ENCODE data around the gene COPB2. TPM values are rescaled to one million over a fixed set of nuclear protein-coding genes. Genes with fewer than 3 reads are reported as not detected.
A peak's percentile ranks its signal among the peaks of the same experiment; 100 is the strongest.

Gene COPB2
- total and polyA plus RNA-seq, 2 experiments from 2014 or later, result 181 to 198 TPM

DNA sequence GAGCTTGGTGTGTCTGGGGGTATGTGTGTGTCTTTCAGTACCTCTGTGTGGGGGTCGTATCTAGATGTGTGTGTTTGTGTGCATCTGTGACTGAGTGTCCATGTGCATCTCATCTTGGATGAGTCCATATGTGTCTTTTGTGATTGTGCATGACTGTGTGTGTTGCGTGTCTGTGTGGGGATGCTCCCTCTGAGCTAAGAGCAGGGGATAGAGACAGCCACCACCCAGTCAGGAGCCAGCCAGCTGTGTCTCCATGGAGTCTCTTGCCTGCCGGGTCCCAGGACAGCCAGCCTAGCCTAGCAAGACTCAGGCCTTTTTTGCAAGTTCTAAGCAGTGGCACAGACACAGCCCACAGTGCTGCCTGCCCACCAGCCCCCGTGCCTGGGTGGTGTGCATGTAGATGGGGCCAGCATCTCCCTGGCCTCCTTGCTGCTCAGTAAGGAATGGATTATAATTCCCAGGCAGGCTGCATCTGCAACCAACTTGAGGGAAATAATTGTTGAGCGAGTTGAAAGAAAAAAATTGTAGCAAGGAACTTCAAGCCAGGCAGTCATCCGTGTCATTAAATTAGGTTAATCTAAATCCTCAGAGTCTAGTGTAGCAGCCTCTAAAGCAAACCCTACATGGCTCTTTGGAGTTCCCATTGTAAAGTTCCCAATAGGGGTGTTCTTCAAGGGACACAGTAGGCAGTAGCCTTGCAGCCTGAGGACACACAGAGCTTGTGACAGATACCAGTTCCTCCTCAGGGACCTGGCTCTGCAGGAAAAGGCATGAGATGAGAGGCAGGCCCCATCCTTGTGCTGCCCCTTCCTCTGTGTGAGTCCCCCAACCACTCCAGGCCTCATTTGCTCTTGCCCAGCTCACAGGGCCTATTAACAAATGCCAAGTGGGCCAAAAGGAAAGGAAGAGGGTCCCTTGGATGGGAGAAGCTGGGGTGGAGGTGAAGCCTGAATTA lies 81.6 kb downstream of the COPB2 start:
- TF ChIP-seq EZH2 (IDR thresholded peaks at IDR 0.05; ENCODE audit: insufficient read depth, poor library complexity, severe bottlenecking) (no peak), EZH2phosphoT487 (IDR thresholded peaks at IDR 0.05; ENCODE audit: insufficient read depth, low read depth) (no peak)

More for the DNA sequence above, 81.6 kb downstream of the COPB2 start:
- WGBS, 2 experiments (ENCODE audit: low coverage in 1 of 2, low lambda C conversion rate in 2 of 2, missing lambda C conversion rate in 2 of 2), result 48% methylated on average over 6 of the region's 6 CpGs
- Histone ChIP-seq H3K79me2 (ENCODE audit: insufficient read depth) (no peaks in the 10 kb centered on the region), H3K4me3 (no peak overlapping the region), H3K9me2 (ENCODE audit: insufficient read depth) (no peaks in the 10 kb centered on the region), H3F3A (ENCODE audit: insufficient read depth) (peaks cover 52% of the 10 kb centered on the region), H3K4me2 (ENCODE audit: unreplicated experiment) (peak overlapping the region; percentile 7), H3K9me3 (ENCODE audit: low read depth) (no peaks in the 10 kb centered on the region), H3K9ac (no peak overlapping the region), H4K20me1 (ENCODE audit: insufficient read depth) (no peaks in the 10 kb centered on the region), H3K27me3 (replicated peaks; ENCODE audit: insufficient read depth) (no peaks in the 10 kb centered on the region), H3K4me1 (ENCODE audit: insufficient read depth) (peaks cover 73% of the 10 kb centered on the region), H2AFZ (no peak overlapping the region), H3K27ac (no peak overlapping the region), H3K36me3 (ENCODE audit: low read depth) (no peaks in the 10 kb centered on the region)
- in situ Hi-C loops (cut with MboI), result no loop called here
- DNase-seq, result no peak

Small RNAs within 50 kb of the gene (small RNA-seq; reads per million reads assigned to genes)
- not detected for gene RF00026 (ENCODE audit: low read depth, low replicate concordance)

Other genes with a start within 250 kb of the COPB2 start
- 62.5 and 63.5 TPM in 2 replicates for gene MRPS22, start 45.6 kb downstream of the COPB2 start, total RNA-seq (2014; rRNA removed; shearing (Covaris generic))
- 63.2 and 67.2 TPM in 2 replicates for gene MRPS22, start 45.6 kb downstream of the COPB2 start, polyA plus RNA-seq (2016; fragmentation: Nextera tagmentation; extraction: Ambion mirVana)
- not detected in 2 replicates for gene RBP2, start 86.9 kb upstream of the COPB2 start, total RNA-seq (2014; rRNA removed; shearing (Covaris generic))
- not detected in 2 replicates for gene RBP2, start 86.9 kb upstream of the COPB2 start, polyA plus RNA-seq (2016; fragmentation: Nextera tagmentation; extraction: Ambion mirVana)
- not detected in 2 replicates for gene RBP1, start 150.1 kb upstream of the COPB2 start, total RNA-seq (2014; rRNA removed; shearing (Covaris generic))
- 0.26 and 0.42 TPM in 2 replicates for gene RBP1, start 150.1 kb upstream of the COPB2 start, polyA plus RNA-seq (2016; fragmentation: Nextera tagmentation; extraction: Ambion mirVana)

All from GM23248 (cell line).